Bronchial epithelial cell (primary cell): ENCODE results near the gene SRPK2. TPM values are rescaled to one million over a fixed set of nuclear protein-coding genes. Genes with fewer than 3 reads are reported as not detected.

Experiments used
- DNase-seq: peaks from one replicate; pipeline ENCODE4 v3.0.0-alpha.2; 2010; ENCODE audit warnings: low read depth
- FAIRE-seq: peaks from 2 replicates; lab custom pipeline; 2011; peaks lifted over from hg19 to GRCh38; lab: Jason Lieb, UNC
- H3K27me3 ChIP-seq: 2 replicates; pipeline ENCODE4 v1.5.1; 2011; ENCODE audit warnings: low read length; ENCODE audit not compliant: control insufficient read depth, insufficient read depth
- H3K36me3 ChIP-seq: 2 replicates; pipeline ENCODE4 v1.5.1; 2011; ENCODE audit warnings: low read length; ENCODE audit not compliant: control insufficient read depth, insufficient read depth
- H3K4me3 ChIP-seq: 2 replicates; pipeline ENCODE4 v1.5.1; 2011; ENCODE audit warnings: mild to moderate bottlenecking, low read depth, low read length, control low read depth
- CTCF ChIP-seq: IDR thresholded peaks from 2 replicates; pipeline ENCODE4 v1.5.1; 2011; ENCODE audit warnings: mild to moderate bottlenecking, moderate library complexity, low read length, control low read depth, inconsistent platforms; ENCODE audit not compliant: insufficient read depth, severe bottlenecking
- total RNA-seq: library from RNA; depleted of rRNA; stranded (reverse); fragments of >200 nt; gene quantifications from 2 replicates; pipeline ENCODE4 v1.2.1, GENCODE V29; 2014

The SRPK2 gene
- total RNA-seq, 1 donor from 2014 or later: 43.4 TPM

GRCh38 chr7:105139381-105139780, 249.3 kb downstream of the SRPK2 start:
- Histone ChIP-seq H3K27me3 (no peaks in the 10 kb centered on the region), H3K36me3 (peaks cover 6% of the 10 kb centered on the region), H3K4me3 (no peak overlapping the region)
- TF ChIP-seq CTCF: no peak
- no peak for DNase-seq
- no peak for FAIRE-seq

GRCh38 chr7:105137898-105138297, 250.8 kb downstream of the SRPK2 start:
- no peak for TF ChIP-seq CTCF
- peaks cover 8% of the 10 kb centered on the region for H3K36me3 ChIP-seq
- FAIRE-seq: no peak

GRCh38 chr7:105136221-105136620, 252.5 kb downstream of the SRPK2 start:
- no peak for TF ChIP-seq CTCF
- FAIRE-seq (no peak), DNase-seq (no peak)
- Histone ChIP-seq H3K36me3 (peaks cover 13% of the 10 kb centered on the region), H3K4me3 (no peak overlapping the region), H3K27me3 (no peaks in the 10 kb centered on the region)

More at GRCh38 chr7:105137898-105138297, 250.8 kb downstream of the SRPK2 start:
- DNase-seq: no peak
- Histone ChIP-seq H3K4me3 (no peak overlapping the region), H3K27me3 (no peaks in the 10 kb centered on the region)

- TF ChIP-seq CTCF: no peak
- Histone ChIP-seq H3K4me3 (no peak overlapping the region), H3K36me3 (peaks cover 17% of the 10 kb centered on the region), H3K27me3 (no peaks in the 10 kb centered on the region)
- DNase-seq (no peak), FAIRE-seq (no peak)
These were observed 254.6 kb downstream of the SRPK2 start for GRCh38 chr7:105133986-105134655.

- Histone ChIP-seq H3K36me3 (peaks cover 17% of the 10 kb centered on the region), H3K27me3 (no peaks in the 10 kb centered on the region), H3K4me3 (no peak overlapping the region)
- FAIRE-seq (no peak), DNase-seq (no peak)
- no peak for TF ChIP-seq CTCF
These were observed 255.4 kb downstream of the SRPK2 start for GRCh38 chr7:105133358-105133757.

GRCh38 chr7:105132835-105133234, 255.9 kb downstream of the SRPK2 start:
- DNase-seq: no peak

More at GRCh38 chr7:105132835-105133234, 255.9 kb downstream of the SRPK2 start:
- Histone ChIP-seq H3K36me3 (peaks cover 17% of the 10 kb centered on the region), H3K4me3 (no peak overlapping the region), H3K27me3 (no peaks in the 10 kb centered on the region)
- no peak for FAIRE-seq
- TF ChIP-seq CTCF: no peak
